Measurements from ENCODE around the gene SMIM44.
"Not testable (repeated sequence)": the region's sequence is repeated elsewhere in the genome, so short reads cannot be mapped to it uniquely, and the experiment has no call there.

The SMIM44 gene

DNA sequence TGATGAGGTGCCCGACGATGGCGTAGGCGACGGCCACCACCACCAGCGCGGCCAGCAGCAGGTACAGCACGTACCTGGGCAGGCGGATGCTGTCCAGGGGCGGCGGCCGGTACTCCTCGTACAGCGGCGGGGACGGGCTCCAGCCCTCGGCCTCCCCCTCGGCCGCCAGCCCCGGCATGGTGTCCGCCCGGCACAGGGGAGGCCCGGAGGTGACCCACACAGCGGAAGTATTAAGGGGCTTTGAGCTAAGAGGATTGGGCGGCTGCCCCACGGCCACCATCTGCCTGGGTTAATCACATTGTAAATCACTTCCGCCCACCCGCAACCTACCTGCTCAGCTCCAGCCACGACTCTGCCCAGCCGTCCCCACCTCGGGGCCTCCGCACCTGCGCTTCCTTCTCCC lies at the start of gene SMIM44:
Gene SMIM44, minus strand, starts transcription at position 216 of the 403 bp plus-strand sequence. Its CDS starts 38 bp downstream, at position 178.
- DNase-seq, result no peak

DNA sequence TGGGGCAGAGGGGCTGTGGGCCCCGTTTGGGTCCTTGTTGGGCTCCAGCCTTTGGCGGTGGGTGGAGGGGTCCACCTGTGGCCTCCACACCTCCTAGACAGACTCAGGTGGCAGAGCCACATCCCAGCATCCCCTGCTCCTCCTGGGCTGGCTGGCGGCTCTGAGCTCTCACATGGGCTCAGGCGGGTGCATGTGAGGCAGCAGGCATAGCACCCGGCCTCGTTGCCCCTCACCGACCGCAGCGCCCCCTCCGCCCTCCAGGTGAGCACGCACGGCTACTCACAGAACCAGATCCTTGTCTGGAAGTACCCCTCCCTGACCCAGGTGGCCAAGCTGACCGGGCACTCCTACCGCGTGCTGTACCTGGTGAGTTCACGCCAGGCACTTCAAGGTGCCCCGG lies 49.8 kb upstream of the SMIM44 start:
- no peak for DNase-seq

DNA sequence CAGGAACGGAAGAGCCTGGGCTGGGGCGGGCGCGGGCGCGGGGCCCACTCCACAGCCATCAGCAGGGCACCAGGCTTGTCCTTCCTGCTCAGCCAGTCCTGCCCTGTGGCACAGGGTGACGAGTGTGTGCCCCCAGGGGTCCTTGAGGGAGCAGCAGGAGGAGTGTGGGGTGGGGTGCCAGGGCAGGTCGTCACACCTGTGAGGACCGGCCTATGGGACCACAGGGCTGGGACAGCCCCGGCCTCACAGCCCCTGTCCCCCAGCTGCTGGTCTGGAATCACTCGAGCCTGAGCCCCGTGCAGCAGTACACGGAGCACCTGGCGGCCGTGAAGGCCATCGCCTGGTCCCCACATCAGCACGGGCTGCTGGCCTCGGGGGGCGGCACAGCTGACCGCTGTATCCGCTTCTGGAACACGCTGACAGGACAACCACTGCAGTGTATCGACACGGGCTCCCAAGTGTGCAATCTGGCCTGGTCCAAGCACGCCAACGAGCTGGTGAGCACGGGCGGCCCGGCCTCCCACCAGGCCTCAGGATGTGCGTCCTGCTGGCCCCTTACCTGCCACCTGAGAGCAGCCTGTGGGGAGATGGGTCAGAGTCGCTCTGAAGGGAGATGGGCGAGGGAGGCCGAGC lies 49.0 kb upstream of the SMIM44 start:
- no peak for DNase-seq

DNA sequence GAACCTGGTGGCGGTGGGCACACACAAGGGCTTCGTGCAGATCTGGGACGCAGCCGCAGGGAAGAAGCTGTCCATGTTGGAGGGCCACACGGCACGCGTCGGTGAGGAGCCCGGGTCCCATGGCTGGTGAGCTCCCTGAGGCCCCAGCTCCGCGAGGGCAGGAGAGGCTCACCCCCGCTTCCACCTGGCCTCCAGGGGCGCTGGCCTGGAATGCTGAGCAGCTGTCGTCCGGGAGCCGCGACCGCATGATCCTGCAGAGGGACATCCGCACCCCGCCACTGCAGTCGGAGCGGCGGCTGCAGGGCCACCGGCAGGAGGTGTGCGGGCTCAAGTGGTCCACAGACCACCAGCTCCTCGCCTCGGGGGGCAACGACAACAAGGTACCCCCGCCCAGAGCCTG lies 48.5 kb upstream of the SMIM44 start:
- no peak for DNase-seq

DNA sequence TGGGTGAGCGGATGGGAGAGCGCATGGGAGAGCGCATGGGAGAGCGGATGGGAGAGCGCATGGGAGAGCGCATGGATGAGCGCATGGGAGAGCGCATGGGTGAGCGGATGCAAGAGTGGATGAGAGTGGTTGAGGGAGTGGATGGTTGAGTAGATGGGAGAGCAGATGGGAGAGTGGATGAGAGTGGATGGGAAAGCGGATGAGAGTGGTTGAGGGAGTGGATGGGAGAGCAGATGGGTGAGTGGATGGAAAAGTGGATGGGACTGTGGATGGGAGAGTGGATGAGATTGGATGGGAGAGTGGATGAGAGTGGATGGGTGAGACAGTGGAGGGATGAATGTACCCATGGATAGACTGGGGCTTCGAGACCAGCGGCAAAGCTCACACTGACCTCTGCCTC lies 47.1 kb upstream of the SMIM44 start:
- DNase-seq, result no peak

DNA sequence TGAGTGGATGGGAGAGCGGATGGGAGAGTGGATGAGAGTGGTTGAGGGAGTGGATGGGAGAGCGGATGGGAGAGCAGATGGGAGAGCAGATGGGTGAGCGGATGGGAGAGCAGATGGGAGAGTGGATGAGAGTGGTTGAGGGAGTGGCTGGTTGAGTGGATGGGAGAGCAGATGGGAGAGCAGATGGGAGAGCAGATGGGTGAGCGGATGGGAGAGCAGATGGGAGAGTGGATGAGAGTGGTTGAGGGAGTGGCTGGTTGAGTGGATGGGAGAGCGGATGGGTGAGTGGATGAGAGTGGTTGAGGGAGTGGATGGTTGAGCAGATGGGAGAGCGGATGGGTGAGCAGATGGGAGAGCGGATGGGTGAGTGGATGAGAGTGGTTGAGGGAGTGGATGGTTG lies 46.1 kb upstream of the SMIM44 start:
- DNase-seq, result not testable (repeated sequence)

DNA sequence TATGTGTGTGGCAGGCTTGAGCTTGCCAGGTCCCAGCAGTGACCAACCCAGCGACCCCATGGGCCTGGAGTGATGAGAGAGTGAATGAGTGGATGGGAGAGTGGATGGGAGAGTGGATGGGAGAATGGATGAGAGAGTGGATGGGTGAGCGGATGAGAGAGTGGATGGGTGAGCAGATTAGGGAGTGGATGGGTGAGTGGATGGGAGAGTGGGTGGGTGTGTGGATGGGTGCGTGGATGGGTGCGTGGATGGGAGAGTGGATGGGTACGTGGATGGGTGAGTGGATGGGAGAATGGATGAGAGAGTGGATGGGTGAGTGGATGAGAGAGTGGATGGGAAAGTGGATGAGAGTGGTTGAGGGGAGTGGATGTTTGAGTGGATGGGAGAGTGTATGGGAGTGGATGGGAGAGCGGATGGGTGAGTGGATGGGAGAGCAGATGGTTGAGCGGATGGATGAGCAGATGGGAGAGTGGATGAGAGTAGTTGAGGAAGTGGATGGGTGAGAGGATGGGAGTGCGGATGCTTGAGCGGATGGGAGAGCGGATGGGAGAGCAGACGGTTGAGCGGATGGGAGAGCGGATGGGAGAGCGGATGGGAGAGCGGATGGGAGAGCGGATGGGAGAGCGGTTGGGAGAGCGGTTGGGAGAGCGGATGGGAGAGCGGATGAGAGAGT lies 45.4 kb upstream of the SMIM44 start:
- no peak for DNase-seq

DNA sequence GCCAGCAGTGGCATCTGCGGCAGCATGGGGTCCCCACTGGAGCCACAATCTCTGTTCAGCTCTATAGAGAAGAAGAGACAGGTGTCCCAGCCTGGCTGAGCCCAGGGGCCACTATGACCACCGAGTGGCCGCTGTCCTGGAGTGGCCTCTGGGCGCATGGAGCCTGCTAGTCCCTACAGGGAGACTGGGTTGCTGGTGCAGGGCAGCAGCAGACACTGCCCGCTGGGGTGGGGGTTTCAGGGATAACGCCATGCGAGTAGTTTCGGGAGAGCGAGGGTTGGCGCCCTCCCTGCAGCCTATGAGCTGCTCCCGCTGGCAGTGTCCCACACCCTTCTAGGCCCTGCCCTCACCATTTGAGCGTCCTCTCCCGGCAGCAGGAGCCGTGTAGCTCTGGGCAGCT lies 44.8 kb upstream of the SMIM44 start:
- DNase-seq, result no peak

DNA sequence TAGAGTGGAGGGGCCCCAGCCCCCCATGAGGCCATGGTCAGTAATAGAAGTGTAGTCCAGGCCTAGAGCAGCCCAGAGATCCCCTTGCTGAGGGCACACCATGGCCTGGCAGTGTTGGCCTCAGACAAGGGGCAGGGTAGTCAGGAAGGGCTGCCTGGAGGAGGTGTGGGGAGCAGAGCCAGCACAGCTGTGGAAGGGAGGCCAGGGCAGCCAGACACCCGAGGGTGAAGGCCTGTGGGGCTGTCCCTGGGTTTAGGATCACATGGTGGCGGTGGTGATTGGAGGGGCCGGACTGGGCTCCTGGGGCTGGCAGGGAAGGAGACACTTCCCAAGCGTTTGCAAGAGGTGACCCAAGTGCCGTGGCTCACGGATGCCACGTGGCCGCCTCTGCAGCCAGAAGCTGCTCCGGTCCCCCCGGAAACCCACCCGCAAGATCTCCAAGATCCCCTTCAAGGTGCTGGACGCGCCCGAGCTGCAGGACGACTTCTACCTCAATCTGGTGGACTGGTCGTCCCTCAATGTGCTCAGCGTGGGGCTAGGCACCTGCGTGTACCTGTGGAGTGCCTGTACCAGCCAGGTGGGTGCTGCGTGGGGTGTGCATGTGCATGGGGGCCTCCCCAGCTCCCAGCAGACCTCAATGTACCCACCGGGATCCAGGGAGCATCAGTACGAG lies 44.1 kb upstream of the SMIM44 start:
- no peak for DNase-seq

DNA sequence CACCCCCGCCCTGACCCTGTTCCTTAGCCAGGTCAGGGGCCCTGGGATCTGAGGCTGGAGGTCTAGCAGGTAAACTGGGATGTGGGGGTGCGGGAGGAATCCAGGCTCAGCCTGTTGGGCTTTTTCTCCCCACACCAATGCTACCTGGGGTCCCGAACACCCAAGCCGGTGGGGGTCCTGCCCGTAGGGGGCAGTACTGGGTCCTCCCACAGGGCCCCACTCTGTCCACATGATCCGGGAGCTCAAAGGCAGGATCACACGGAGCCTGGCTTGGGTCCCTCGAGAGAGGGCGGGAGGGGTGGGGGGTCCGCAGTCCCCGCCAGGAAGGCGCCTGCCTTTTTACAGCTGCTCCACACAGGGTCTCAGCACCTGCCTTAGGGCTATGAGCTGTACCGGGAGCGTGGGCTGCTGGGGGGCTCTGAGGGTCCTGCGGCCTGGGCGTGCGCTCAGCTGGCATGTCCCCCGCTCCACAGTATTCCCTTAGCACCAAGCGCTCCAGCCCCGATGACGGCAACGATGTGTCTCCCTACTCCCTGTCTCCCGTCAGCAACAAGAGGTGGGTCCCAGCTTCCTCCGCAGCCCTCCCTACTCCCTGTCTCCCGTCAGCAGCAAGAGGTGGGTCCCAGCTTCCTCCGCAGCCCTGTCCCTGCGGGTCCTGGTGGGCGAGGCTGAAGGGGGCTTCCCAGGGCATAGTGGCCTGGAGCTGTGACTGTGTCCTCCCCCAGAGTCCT lies 43.4 kb upstream of the SMIM44 start:
- DNase-seq, result no peak

DNA sequence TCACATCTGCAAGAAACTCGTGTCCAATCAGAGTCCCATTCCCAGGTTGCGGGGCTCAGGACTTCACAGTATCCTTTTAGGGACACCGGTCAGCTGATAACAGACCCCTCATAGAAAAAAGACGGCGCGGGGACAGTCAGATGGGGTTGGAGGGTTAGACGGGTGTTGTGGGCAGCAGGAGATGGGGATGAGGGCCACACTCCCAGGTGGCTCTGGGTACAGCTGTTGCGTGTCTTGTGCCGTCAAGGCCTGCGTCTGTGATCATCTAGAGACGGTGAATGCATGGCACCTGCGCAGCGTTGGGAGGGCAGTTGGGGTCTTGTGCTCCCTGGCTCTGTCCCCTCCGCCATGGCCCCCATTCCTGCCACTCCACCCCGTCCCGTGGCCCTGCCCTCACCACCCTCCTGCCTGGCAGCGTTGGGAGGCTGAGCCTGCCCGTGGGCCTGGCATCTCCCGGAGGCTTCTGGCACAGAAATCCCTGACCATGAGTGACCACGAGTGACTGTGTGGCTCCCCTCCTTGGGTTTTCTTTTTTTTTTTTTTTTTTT lies 41.7 kb upstream of the SMIM44 start:
- no peak for DNase-seq

DNA sequence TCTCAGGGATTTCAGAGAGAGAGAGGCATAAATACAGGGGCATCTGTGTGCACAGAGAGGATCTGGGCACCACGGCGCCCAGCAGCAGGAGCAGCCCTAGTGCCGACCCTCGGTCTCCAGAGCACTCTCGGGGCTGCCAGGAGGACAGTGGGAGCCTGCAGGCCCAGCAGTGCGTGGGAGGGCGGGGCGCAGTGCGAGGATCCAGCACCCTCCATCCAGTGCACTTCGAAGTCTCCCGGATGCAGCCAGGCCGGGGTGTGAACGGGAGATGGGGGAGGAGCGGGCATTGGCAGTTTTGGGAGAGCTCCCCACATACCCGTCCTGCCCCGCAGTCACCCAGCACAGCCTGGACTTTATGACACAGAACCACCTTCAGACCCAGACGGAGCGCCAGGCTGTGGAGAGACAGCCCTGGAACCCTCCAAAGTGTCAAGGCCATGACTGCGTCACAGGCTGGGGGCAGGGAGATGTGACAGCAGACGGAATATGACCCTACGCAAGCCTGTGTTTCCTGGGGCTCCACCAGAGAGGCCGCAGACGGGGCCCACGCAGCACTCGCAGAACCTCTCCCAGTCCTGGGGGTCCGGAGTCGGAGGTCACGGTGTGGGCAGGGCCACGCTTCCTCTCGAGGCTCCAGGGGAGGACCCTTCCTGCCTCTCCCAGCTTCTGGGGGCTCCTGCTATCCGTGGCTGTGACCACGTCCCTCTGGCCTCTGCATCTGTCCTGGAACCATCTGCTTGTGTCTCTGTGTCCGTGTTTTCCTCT lies 41.0 kb upstream of the SMIM44 start:
- DNase-seq, result no peak

DNA sequence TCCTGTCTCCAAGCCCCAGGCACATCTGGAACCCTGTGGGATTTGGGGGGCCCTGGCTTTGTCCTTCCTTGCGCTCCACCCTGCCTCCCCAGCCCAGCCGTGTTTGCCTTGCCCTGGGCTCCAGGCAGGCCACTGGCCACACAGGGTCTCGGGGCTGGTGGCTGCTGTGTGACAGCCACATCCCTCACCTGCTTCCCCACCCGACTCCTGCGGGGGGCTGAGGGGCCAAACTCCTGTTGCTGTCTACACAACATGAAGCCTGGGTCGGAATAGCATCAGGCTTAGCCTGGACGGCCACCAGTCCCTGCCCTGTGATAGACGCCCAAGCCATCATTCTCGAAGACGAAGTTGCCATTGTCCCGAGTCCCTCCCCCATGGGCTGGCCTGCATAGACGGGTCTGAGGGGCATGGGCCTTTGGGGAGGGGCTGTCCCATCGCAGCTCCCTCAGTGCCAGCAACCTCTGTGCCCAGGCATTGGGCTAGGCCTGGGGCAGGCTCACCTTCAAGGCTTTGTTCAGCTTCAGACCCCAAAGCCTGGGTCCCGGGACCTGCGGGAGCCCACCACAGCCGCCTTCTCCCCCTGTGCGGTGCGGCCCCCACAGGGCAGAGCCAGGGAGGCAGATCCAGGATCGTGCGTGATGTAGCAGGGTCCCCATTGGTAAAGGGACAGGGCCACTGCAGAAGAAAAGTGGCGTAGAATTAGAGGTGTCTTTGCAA lies 40.3 kb upstream of the SMIM44 start:
- no peak for DNase-seq

DNA sequence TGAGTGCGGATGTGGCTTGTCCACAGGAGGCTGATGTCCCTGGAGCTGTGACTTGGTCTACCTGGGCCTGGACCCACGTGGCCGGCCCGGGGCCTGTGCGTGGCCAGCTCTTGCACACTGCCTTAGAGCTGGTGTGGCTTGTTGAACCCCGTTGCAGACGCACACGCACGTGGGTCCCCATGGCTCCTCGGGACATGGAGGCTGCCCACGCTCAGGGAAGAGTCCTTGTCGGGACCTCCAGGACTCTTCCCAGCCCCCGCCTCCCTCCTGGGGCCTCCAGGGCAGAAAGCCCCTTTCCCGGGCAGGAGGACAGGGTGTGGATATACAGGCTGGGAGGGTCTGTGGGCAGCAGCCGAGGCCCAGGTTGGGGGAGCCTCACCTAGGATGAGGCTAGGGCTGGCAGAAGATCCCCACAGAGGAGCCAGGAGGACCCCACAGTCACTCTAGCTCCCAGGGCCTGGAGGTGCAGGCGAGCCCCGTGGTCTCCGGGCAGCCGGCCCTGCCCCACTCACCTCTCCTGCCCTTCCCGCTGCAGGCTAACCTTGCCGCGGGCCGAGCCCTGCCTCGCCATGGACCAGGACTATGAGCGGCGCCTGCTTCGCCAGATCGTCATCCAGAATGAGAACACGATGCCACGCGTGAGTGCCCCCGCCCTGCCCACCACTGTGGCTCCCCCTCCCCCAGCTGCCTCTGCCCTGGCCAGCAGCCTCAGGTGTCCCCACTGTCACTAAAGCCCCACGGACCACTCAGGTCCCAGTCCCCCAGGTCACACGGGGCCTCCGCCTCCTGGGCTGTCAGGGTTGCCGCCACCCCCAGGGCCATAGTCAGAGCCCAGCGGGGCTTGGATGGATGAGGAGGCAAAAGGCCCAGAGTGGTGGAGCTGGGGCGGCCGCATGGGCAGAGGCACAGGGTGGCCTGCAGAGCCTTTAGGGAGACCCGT lies 39.5 kb upstream of the SMIM44 start:
- DNase-seq, result no peak

DNA sequence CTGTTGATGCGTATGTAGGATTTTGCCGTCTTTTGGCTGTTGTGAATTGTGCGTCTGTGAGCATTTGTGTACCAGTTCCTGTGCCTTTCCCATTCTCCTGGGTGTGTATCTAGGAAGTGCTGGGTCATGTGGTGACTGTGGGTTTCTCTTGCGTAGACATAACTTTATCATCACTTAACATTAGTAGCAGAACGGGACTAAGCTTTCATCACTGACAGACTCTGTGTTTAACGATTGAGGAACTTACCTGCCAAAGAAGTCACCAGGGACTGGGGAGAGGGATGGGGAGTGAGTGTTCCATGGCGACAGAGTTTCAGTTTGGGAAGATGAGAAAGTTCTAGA lies 37.8 kb upstream of the SMIM44 start:
- no peak for DNase-seq

DNA sequence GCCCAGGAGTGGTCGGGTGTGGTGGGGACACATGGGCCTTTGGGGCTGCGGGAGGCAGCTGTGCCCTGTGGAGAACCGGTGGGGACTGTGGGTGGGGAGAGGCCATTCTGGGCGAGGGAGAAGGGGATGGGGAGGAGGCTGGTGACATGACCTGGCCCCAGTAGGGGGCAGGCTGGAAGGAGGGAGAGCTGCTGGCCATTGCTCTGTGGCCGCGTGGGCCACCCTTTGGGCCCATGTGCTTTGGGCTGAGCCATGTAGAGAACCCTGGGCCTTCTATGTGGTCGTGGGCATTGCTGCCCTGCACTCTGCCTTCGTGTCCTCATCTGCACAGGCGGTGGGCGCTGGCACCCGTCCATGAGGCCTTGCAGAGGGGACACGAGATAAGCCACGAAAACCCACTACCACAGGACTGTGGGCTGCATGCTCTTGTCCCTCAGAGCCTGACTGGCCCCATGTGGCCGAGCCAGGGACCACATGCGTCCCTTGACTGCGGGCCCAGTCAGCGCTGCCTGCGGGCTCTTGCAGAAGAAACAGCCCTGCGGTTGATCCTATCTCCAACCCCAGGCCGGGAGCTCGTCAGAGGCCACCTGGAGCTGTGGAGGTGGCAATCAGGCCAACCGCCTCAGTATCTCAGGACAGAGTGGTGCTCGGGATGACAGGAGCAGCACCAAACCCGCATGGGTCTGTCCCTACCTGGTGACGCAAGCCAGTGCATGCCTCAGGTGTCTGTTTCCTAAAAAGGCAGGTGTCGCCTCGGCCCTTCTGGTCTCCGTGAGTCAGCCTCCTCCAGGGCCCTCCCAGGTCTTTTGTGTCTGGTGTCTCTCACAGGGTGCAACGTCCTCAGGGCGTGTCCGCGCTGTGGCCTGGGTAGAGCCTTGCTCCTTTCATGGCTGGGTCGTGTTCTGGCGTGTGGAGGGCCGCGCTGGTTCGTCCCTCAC lies 37.2 kb upstream of the SMIM44 start:
- DNase-seq, result no peak

DNA sequence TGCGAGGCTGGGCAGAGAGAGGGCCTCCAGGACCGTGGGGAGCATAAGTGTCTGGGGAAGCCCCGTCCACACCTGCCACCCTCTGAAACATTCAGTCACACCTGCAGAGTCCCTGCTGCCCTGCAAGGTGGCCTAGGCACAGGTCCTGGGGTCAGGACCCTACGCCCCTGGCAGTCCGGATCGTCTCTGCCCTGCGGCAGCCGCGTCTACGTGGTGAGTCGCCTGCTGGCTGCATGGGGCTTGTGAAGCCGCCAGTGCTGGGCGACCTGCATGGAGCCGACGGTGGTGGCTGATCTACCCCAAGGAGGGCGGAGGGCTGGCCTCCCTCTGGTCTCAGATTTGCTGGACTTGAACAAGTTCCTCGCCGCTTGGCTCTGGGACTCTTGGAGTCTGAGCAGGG lies 35.9 kb upstream of the SMIM44 start:
- DNase-seq, result no peak

DNA sequence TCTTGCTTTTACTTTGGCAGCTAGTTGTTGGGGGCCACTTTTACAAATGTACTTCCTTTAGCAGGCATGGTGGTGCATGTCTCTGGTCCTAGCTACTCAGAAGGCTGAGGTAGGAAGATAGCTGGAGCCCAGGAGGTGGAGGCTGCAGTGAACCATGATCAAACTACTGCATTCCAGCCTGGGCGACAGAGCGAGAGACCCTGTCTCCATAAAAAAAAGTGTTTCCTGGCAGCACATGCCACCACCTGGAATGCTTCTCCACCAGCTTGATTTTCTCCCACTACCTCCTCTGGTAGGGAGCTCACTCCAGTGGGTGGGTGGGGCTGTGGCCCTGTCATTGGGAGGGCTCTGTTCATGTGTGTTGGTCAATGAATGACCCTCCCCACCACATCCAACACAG lies 35.4 kb upstream of the SMIM44 start:
- DNase-seq, result no peak

DNA sequence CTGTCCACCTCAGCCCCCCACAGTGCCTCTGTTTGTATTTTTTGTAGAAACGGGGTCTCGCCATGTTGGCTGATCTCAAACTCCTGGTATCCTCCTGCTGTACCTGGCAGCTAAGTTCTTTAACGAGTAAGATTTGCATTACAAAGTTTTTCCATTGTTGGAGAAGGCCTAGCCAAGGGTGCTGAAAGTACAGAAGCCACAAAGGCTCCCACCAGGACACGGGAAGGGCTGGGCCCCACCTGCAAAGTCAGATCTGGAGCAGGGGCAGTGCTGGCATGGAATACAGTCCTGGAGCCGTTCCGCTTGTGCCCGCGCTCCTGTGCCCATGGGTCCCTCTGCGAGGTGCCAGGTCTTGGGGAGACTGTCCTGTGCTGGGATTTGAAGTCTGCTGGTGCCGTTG lies 35.0 kb upstream of the SMIM44 start:
- DNase-seq, result no peak

DNA sequence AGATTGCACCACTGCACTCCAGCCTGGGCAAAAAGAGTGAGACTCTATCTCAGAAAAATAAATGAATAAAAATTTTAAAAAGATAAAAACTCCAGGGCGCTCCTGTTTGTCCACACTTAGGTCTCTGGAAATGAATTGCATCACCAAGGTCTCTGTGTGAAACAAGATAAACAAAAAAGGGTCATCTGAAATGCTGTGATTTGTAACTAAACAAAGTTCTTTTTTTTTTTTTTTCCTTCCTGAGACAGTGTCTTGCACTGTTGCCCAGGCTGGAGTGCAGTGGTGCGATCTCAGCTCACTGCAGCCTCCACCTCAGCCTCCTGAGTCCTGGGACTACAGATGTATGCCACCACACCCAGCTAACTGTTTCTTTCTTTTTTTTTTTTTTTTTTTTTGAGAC lies 34.4 kb upstream of the SMIM44 start:
- DNase-seq, result no peak

Measured in hippocampal formation (tissue), 2 donors.